ENCODE measurements around the gene GCNT3.
A peak's percentile ranks its signal among the peaks of the same experiment; 100 is the strongest.

GCNT3 gene

GRCh38 chr15:59611276-59612260 lies at the start of gene GCNT3:
Gene GCNT3 (plus strand): TSS chr15:59611783. CDS start chr15:59618239, 6,456 bp downstream.
- no peak for DNase-seq (ENCODE audit: low read depth, low spot score)

DNA sequence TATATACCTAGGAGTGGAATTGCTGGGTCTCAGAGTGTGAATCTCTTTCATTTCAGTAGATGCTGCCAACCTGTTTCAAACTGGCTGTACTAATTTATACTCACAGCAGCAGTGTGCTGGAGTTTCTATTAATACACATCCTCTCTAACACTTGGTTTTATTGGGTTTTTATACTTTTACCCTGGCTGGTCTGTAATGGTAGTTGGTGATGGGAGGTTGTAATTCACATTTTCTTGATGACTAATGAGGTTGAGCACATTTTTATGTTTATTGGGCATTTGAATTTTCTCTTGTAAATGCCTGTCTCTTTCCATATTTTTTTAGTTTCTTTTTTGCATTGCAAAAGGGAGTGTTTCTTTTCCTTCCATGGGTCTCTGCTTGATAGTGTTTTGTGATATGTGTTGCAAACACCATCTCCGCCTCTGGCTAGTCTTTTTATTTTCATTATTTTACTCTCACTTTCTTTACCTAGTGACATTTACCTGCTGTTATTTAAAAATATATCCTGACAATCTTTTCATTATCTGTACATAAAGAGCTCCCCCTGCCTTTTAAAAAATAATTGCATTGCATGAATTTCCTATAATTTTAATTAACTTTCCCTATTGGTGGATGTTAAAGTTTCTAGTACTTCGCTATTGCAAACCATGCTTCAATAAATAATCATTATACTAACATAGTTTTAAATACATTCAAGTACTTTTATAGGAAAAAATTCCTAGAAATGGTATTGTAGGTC lies 49.0 kb upstream of the GCNT3 start:
- DNase-seq (ENCODE audit: low read depth, low spot score) = no peak

DNA sequence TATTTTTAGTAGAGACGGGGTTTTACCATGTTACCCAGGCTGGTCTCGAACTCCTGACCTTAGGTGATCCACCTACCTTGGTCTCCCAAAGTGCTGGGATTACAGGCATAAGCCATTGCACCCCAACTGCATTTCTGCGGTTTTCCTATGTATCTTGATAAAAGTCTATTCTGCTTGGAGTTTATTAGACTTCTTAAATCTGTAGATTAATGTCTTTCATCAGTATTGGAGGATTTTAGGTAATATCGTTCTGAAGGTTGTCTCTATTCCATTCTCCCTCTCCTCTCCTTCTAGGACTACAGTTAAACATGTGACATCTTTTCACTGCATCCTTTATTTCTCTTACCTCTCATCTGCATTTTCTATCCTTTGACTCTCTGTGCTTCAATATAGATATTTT lies 46.3 kb upstream of the GCNT3 start:
- DNase-seq (ENCODE audit: low read depth, low spot score) = no peak

- DNase-seq (ENCODE audit: low read depth, low spot score) = no peak
These were observed 44.3 kb upstream of the GCNT3 start for GRCh38 chr15:59567324-59567723.

- no peak for DNase-seq (ENCODE audit: low read depth, low spot score)
These were observed 42.1 kb upstream of the GCNT3 start for GRCh38 chr15:59569477-59569876.

GRCh38 chr15:59570315-59570714 lies 41.3 kb upstream of the GCNT3 start:
- DNase-seq (ENCODE audit: low read depth, low spot score) = no peak

- DNase-seq (ENCODE audit: low read depth, low spot score) = no peak
These were observed 40.0 kb upstream of the GCNT3 start for GRCh38 chr15:59571606-59572005.

DNA sequence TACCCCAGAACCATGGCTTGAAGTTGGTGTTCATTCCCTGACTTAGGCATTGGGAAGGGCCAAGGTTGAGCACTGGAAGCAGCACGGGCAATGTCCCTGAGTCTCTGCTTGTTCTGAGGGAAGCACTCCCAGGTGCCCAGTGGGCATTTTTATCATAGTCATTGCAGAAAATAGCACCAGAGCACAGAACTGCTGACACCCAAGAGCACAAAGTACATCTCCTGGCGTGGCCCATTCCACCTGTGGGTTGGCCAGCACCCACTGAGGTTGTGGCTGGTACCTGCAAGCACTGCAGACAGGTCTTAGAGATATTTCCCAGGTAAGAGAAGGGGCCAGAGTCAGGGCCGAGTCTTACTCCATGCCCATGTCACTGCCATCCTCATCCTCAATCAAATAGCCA lies 28.5 kb upstream of the GCNT3 start:
- no peak for DNase-seq (ENCODE audit: low read depth, low spot score)

GRCh38 chr15:59587085-59587826 lies 24.3 kb upstream of the GCNT3 start:
- no peak for DNase-seq (ENCODE audit: low read depth, low spot score)

GRCh38 chr15:59590027-59590426 lies 21.6 kb upstream of the GCNT3 start:
- DNase-seq (ENCODE audit: low read depth, low spot score) = no peak

DNA sequence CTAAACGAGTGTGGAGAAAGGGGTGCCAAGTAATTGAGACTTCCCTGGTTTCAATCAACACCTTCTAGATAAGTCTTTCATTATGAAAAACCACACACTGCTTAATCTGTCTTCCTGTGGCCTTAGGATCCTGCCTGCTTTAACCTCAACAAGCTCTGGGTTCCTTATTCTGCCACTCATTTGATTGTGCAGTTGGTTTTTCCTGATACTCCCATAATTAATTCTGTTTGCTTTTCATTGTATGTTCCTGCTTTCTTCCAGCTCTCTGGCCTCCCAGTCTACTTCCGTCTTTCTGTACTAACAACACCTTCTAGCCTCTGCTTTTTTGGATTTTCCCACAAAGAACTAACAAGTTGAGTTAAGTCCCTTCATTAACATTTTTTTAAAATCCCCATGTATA lies 20.2 kb upstream of the GCNT3 start:
- no peak for DNase-seq (ENCODE audit: low read depth, low spot score)

DNA sequence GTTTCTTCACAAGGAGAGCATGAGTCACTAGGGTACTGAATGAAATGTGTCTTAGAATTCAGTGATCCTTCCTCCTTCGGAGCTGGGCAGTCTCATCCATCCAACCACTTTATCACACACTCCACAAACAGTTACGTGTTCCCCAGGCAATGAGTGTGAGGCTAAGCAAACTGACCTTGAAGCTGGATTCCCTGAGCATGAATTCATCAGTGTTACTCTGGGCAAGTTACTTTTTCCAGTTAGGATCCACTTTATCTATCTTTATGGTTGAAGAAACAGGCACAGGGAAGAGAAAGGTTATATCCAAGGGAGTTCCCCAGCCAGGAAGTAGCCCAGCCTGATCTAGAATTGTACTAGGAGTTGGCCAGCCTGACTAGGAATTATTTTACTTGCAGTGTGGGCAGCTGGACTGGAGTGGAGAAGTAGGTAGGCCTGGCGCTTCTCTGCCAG lies 17.1 kb upstream of the GCNT3 start:
- DNase-seq (ENCODE audit: low read depth, low spot score) = peak; percentile 63

DNA sequence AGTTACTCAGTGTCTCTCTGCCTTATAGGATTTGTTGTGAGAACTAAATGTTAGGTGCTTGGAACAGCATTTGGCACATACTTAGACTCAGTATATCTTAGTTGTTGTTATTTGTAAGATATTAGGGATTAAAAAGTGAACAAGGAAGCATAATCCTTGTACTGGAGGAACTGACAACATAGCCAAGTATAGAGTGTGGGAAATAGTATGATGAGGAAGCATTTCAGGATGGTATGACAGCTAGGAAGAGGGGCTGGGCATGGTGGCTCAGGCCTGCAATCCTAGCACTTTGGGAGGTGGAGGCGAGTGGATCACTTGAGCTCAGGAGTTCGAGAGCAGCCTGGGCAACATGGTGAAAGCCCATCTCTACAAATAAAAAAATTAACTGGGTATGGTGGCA lies 16.6 kb upstream of the GCNT3 start:
- DNase-seq (ENCODE audit: low read depth, low spot score) = no peak

DNA sequence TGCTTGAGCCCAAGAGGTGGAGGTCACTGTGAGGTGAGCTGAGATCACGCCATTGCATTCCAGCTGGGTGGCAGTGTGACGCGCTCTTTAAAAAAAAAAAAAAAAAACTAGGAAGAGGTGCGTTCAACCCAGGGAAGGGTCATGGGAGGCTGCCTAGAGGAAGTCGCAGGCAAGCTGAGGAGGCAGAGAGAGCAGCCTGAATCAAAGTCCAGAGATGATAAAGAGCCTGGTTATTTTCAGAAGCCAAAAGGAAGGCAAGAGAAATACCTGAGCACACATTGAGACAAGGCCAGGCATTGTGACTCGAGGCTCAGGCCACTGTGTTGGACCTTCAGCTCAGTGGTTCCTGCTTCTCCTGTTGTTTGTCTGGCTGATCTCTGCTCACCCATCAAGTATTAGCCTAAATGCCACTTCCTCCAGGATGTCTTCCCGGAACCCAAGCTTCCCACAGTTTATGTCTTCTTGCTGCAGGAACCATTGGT lies 16.1 kb upstream of the GCNT3 start:
- no peak for DNase-seq (ENCODE audit: low read depth, low spot score)

GRCh38 chr15:59596640-59597039 lies 14.9 kb upstream of the GCNT3 start:
- DNase-seq (ENCODE audit: low read depth, low spot score) = no peak

GRCh38 chr15:59598461-59598860 lies 13.1 kb upstream of the GCNT3 start:
- no peak for DNase-seq (ENCODE audit: low read depth, low spot score)

GRCh38 chr15:59605994-59606393 lies 5.6 kb upstream of the GCNT3 start:
- DNase-seq (ENCODE audit: low read depth, low spot score) = no peak

DNA sequence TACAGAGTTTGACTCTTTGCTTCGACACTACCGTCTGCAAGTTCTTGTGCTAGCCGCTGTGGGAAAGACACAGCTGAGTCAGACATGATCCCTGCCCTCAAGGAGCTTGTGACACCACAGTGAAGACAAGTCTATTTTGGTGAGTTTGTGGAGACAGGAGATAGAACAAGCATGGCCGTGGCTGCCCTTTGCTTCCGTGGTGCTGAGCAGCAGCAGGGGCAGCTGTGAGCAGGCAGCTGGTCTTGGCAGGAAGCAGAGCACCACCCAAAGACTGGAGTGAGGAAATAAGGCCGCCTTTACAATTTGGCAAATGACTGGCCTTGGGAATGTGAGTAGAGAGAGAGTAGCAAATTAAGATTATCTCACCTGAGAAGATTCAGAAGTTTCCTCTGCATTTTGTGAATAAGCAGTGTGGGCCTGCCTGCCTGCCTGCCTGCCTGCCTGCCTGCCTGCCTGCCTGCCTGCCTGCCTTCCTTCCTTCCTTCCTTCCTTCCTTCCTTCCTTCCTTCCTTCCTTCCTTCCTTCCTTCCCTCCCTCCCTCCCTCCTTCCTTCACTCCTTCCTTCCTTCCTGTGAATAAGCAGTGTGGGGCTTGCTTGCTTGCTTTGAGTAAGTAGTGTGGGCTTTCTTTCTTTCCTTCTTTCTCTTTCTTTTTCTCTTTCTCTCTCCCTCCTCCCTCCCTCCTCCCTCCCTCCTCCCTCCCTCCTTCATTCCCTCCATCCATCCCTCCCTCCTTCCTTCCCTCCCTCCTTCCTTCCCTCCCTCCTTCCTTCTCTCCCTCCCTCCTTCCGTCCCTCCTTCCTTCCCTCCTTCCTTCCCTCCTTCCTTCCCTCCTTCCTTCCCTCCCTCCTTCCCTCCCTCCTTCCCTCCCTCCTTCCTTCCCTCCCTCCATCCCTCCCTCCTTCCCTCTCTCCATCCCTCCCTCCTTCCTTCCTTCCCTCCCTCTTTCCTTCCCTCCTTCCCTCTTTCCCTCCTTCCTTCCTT lies 1.6 kb upstream of the GCNT3 start:
- no peak for DNase-seq (ENCODE audit: low read depth, low spot score)

GRCh38 chr15:59614153-59614552 lies 2.6 kb downstream of the GCNT3 start:
- no peak for DNase-seq (ENCODE audit: low read depth, low spot score)

- DNase-seq (ENCODE audit: low read depth, low spot score) = no peak
These were observed 4.1 kb downstream of the GCNT3 start for GRCh38 chr15:59615661-59616060.

- DNase-seq (ENCODE audit: low read depth, low spot score) = no peak
These were observed 4.8 kb downstream of the GCNT3 start for GRCh38 chr15:59616379-59616778.
